ENCODE results near the gene MRTFB. TPM values are rescaled to one million over a fixed set of nuclear protein-coding genes. Genes with fewer than 3 reads are reported as not detected.

The MRTFB gene
- total and polyA plus RNA-seq, 2 experiments from 2014 or later: 13.9 to 22.2 TPM

GRCh38 chr16:14088155-14088753 is 17.1 kb downstream of the MRTFB start:
- DNase-seq (ENCODE audit: low spot score) (no peak), ATAC-seq (no peak)
- Histone ChIP-seq H2AFZ (no peak overlapping the region), H3F3A (replicated peaks; ENCODE audit: low read depth) (no peaks in the 10 kb centered on the region), H3K27ac (ENCODE audit: low read depth) (no peak overlapping the region), H3K79me2 (replicated peaks; ENCODE audit: insufficient read depth) (peaks cover 84% of the 10 kb centered on the region), H3K4me3 (no peak overlapping the region), H3K27me3 (ENCODE audit: insufficient read depth) (no peaks in the 10 kb centered on the region), H3K36me3 (ENCODE audit: insufficient read depth) (no peaks in the 10 kb centered on the region), H3K4me1 (ENCODE audit: insufficient read depth) (peaks cover 12% of the 10 kb centered on the region), H3K9me2 (ENCODE audit: insufficient read depth) (0 out of 2 replicates have a peak, but pooled peaks cover 2% of the 10 kb centered on the region), H3K4me2 (no peak overlapping the region), H4K20me1 (replicated peaks; ENCODE audit: insufficient read depth) (no peaks in the 10 kb centered on the region)
- Mint-ChIP-seq H3K36me3 (ENCODE audit: low read depth) (no peaks in the 10 kb centered on the region), H3K27ac (no peak overlapping the region), H3K4me3 (no peak overlapping the region), H3K4me1 (peaks cover 11% of the 10 kb centered on the region), H3K9me3 (no peaks in the 10 kb centered on the region), H3K27me3 (ENCODE audit: insufficient read depth, low read depth, poor library complexity) (no peaks in the 10 kb centered on the region)
- TF ChIP-seq, protein P1, sequence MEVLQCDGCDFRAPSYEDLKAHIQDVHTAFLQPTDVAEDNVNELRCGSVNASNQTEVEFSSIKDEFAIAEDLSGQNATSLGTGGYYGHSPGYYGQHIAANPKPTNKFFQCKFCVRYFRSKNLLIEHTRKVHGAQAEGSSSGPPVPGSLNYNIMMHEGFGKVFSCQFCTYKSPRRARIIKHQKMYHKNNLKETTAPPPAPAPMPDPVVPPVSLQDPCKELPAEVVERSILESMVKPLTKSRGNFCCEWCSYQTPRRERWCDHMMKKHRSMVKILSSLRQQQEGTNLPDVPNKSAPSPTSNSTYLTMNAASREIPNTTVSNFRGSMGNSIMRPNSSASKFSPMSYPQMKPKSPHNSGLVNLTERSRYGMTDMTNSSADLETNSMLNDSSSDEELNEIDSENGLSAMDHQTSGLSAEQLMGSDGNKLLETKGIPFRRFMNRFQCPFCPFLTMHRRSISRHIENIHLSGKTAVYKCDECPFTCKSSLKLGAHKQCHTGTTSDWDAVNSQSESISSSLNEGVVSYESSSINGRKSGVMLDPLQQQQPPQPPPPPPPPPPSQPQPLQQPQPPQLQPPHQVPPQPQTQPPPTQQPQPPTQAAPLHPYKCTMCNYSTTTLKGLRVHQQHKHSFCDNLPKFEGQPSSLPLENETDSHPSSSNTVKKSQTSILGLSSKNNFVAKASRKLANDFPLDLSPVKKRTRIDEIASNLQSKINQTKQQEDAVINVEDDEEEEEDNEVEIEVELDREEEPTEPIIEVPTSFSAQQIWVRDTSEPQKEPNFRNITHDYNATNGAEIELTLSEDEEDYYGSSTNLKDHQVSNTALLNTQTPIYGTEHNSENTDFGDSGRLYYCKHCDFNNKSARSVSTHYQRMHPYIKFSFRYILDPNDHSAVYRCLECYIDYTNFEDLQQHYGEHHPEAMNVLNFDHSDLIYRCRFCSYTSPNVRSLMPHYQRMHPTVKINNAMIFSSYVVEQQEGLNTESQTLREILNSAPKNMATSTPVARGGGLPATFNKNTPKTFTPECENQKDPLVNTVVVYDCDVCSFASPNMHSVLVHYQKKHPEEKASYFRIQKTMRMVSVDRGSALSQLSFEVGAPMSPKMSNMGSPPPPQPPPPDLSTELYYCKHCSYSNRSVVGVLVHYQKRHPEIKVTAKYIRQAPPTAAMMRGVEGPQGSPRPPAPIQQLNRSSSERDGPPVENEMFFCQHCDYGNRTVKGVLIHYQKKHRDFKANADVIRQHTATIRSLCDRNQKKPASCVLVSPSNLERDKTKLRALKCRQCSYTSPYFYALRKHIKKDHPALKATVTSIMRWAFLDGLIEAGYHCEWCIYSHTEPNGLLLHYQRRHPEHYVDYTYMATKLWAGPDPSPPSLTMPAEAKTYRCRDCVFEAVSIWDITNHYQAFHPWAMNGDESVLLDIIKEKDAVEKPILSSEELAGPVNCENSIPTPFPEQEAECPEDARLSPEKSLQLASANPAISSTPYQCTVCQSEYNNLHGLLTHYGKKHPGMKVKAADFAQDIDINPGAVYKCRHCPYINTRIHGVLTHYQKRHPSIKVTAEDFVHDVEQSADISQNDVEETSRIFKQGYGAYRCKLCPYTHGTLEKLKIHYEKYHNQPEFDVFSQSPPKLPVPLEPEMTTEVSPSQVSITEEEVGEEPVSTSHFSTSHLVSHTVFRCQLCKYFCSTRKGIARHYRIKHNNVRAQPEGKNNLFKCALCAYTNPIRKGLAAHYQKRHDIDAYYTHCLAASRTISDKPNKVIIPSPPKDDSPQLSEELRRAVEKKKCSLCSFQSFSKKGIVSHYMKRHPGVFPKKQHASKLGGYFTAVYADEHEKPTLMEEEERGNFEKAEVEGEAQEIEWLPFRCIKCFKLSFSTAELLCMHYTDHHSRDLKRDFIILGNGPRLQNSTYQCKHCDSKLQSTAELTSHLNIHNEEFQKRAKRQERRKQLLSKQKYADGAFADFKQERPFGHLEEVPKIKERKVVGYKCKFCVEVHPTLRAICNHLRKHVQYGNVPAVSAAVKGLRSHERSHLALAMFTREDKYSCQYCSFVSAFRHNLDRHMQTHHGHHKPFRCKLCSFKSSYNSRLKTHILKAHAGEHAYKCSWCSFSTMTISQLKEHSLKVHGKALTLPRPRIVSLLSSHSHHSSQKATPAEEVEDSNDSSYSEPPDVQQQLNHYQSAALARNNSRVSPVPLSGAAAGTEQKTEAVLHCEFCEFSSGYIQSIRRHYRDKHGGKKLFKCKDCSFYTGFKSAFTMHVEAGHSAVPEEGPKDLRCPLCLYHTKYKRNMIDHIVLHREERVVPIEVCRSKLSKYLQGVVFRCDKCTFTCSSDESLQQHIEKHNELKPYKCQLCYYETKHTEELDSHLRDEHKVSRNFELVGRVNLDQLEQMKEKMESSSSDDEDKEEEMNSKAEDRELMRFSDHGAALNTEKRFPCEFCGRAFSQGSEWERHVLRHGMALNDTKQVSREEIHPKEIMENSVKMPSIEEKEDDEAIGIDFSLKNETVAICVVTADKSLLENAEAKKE (CRISPR knock-in tag; IDR thresholded peaks at IDR 0.05): no peak
- TF ChIP-seq, protein P2, sequence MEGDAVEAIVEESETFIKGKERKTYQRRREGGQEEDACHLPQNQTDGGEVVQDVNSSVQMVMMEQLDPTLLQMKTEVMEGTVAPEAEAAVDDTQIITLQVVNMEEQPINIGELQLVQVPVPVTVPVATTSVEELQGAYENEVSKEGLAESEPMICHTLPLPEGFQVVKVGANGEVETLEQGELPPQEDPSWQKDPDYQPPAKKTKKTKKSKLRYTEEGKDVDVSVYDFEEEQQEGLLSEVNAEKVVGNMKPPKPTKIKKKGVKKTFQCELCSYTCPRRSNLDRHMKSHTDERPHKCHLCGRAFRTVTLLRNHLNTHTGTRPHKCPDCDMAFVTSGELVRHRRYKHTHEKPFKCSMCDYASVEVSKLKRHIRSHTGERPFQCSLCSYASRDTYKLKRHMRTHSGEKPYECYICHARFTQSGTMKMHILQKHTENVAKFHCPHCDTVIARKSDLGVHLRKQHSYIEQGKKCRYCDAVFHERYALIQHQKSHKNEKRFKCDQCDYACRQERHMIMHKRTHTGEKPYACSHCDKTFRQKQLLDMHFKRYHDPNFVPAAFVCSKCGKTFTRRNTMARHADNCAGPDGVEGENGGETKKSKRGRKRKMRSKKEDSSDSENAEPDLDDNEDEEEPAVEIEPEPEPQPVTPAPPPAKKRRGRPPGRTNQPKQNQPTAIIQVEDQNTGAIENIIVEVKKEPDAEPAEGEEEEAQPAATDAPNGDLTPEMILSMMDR (conservative IDR thresholded peaks at IDR 0.05; ENCODE audit: low read depth in 2 of 2): no peak
- TF ChIP-seq ZNF331 (CRISPR knock-in tag; IDR thresholded peaks at IDR 0.05; ENCODE audit: low read depth): no peak
- TF ChIP-seq, protein P3, sequence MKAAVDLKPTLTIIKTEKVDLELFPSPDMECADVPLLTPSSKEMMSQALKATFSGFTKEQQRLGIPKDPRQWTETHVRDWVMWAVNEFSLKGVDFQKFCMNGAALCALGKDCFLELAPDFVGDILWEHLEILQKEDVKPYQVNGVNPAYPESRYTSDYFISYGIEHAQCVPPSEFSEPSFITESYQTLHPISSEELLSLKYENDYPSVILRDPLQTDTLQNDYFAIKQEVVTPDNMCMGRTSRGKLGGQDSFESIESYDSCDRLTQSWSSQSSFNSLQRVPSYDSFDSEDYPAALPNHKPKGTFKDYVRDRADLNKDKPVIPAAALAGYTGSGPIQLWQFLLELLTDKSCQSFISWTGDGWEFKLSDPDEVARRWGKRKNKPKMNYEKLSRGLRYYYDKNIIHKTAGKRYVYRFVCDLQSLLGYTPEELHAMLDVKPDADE (IDR thresholded peaks at IDR 0.05): no peak
- TF ChIP-seq EZH2 (IDR thresholded peaks at IDR 0.05; ENCODE audit: low read depth, unreplicated experiment): no peak
- no peak for TF ChIP-seq ZNF114 (CRISPR knock-in tag; IDR thresholded peaks at IDR 0.05)
- TF ChIP-seq CREB1 (CRISPR knock-in tag; IDR thresholded peaks at IDR 0.05; ENCODE audit: low read depth): no peak
- TF ChIP-seq STAT1 (IDR thresholded peaks at IDR 0.05; ENCODE audit: unreplicated experiment): no peak
- no peak for TF ChIP-seq POLR2AphosphoS5 (IDR thresholded peaks at IDR 0.05; ENCODE audit: low read depth)
- TF ChIP-seq, protein P4, sequence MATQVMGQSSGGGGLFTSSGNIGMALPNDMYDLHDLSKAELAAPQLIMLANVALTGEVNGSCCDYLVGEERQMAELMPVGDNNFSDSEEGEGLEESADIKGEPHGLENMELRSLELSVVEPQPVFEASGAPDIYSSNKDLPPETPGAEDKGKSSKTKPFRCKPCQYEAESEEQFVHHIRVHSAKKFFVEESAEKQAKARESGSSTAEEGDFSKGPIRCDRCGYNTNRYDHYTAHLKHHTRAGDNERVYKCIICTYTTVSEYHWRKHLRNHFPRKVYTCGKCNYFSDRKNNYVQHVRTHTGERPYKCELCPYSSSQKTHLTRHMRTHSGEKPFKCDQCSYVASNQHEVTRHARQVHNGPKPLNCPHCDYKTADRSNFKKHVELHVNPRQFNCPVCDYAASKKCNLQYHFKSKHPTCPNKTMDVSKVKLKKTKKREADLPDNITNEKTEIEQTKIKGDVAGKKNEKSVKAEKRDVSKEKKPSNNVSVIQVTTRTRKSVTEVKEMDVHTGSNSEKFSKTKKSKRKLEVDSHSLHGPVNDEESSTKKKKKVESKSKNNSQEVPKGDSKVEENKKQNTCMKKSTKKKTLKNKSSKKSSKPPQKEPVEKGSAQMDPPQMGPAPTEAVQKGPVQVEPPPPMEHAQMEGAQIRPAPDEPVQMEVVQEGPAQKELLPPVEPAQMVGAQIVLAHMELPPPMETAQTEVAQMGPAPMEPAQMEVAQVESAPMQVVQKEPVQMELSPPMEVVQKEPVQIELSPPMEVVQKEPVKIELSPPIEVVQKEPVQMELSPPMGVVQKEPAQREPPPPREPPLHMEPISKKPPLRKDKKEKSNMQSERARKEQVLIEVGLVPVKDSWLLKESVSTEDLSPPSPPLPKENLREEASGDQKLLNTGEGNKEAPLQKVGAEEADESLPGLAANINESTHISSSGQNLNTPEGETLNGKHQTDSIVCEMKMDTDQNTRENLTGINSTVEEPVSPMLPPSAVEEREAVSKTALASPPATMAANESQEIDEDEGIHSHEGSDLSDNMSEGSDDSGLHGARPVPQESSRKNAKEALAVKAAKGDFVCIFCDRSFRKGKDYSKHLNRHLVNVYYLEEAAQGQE (IDR thresholded peaks at IDR 0.05; ENCODE audit: unreplicated experiment): no peak
- TF ChIP-seq JUNB (IDR thresholded peaks at IDR 0.05; ENCODE audit: unreplicated experiment): no peak
- no peak for TF ChIP-seq NANOG (IDR thresholded peaks at IDR 0.05; ENCODE audit: borderline replicate concordance)
- no peak for TF ChIP-seq EZH2phosphoT487 (IDR thresholded peaks at IDR 0.05; ENCODE audit: unreplicated experiment)
